Activated CD8-positive, alpha-beta T cell treated with anti-CD3 and anti-CD28 coated beads for 36 hours (primary cell): Measurements from ENCODE around the gene DGKB. TPM values are rescaled to one million over a fixed set of nuclear protein-coding genes. Genes with fewer than 3 reads are reported as not detected.

Experiments
- ATAC-seq: fragments of 200-7000 bp; cut with Tn5 transposase; one replicate; pipeline ENCODE4 v1.10.0; 2021; ENCODE audit warnings: mild to moderate bottlenecking, moderate library complexity
- CTCF ChIA-PET: fragments of 350-600 bp; sonication (Branson Sonifier 250); formaldehyde crosslinking; loops from one replicate; lab custom pipeline; 2021; ENCODE audit warnings: antibody characterized with exemption; lab: Charles Lee
- POLR2A ChIA-PET: fragments of 350-600 bp; sonication (Branson Sonifier 250); formaldehyde crosslinking; loops from one replicate; lab custom pipeline; 2021; ENCODE audit warnings: antibody characterized with exemption; lab: Charles Lee
- DNase-seq: peaks from one replicate; pipeline ENCODE4 v3.0.0-alpha.2; 2020
- H3K27ac Mint-ChIP-seq: one replicate; pipeline ENCODE4 v1.8.0; 2021; ENCODE audit warnings: mild to moderate bottlenecking, mixed read lengths
- H3K27me3 Mint-ChIP-seq: one replicate; pipeline ENCODE4 v1.8.0; 2021; ENCODE audit warnings: mixed read lengths
- H3K36me3 Mint-ChIP-seq: one replicate; pipeline ENCODE4 v1.8.0; 2021; ENCODE audit warnings: low read depth, mixed read lengths
- H3K4me1 Mint-ChIP-seq: one replicate; pipeline ENCODE4 v1.8.0; 2021; ENCODE audit warnings: low read depth, mixed read lengths
- H3K4me3 Mint-ChIP-seq: one replicate; pipeline ENCODE4 v1.8.0; 2021; ENCODE audit warnings: mild to moderate bottlenecking, moderate library complexity, mixed read lengths
- H3K9me3 Mint-ChIP-seq: one replicate; pipeline ENCODE4 v1.8.0; 2021; ENCODE audit warnings: mixed read lengths
- intact Hi-C: fragments of 100-400 bp; cut with micrococcal nuclease; formaldehyde crosslinking; loops from one replicate; pipeline ENCODE4 v1.10.0; 2022
- total RNA-seq, 2 experiments: library from RNA; stranded (reverse); gene quantifications; one replicate each; pipeline ENCODE4 v1.2.3, GENCODE V29; 2021
- TF ChIP-seq, protein P1 (sequence below): fragments of 200-600 bp; IDR thresholded peaks from one replicate; pipeline ENCODE4 v1.8.0; 2022; ENCODE audit warnings: antibody characterized with exemption, mild to moderate bottlenecking

Gene DGKB
- total RNA-seq, 2 experiments from 2014 or later, result not detected

DNA sequence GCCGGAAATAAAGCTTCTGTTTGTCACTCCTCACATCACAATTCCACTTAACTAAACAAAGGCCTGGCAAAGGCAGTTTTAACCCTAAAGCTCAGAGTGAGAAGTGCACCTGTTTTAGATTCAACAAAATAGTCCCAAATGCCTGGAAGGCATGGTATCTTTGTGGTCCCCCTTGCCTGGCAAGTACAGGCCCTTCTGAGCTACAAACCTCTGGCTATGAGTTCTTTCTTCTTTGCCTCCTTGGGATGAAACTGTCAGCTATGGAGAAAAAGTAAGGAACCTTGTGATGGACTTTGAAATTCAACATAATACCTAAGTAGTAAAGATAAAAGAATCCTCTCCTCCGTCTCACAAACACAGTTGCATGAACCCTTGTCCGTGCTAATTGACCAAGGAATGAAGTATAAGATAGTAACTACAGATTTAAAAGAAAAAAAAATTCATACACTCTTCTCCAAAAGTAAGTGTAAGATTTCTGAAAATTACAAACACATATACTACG, 668.6 kb downstream of the DGKB start:
- intact Hi-C loops, result no loop called here
- Mint-ChIP-seq H3K36me3 (no peaks in the 10 kb centered on the region), H3K9me3 (no peaks in the 10 kb centered on the region), H3K27ac (no peak overlapping the region), H3K27me3 (no peaks in the 10 kb centered on the region), H3K4me3 (no peak overlapping the region), H3K4me1 (no peaks in the 10 kb centered on the region)
- DNase-seq, result no peak
- TF ChIP-seq, protein P1, sequence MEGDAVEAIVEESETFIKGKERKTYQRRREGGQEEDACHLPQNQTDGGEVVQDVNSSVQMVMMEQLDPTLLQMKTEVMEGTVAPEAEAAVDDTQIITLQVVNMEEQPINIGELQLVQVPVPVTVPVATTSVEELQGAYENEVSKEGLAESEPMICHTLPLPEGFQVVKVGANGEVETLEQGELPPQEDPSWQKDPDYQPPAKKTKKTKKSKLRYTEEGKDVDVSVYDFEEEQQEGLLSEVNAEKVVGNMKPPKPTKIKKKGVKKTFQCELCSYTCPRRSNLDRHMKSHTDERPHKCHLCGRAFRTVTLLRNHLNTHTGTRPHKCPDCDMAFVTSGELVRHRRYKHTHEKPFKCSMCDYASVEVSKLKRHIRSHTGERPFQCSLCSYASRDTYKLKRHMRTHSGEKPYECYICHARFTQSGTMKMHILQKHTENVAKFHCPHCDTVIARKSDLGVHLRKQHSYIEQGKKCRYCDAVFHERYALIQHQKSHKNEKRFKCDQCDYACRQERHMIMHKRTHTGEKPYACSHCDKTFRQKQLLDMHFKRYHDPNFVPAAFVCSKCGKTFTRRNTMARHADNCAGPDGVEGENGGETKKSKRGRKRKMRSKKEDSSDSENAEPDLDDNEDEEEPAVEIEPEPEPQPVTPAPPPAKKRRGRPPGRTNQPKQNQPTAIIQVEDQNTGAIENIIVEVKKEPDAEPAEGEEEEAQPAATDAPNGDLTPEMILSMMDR, result no peak
- POLR2A ChIA-PET, result no interaction called here
- CTCF ChIA-PET, result no interaction called here
- no peak for ATAC-seq

DNA sequence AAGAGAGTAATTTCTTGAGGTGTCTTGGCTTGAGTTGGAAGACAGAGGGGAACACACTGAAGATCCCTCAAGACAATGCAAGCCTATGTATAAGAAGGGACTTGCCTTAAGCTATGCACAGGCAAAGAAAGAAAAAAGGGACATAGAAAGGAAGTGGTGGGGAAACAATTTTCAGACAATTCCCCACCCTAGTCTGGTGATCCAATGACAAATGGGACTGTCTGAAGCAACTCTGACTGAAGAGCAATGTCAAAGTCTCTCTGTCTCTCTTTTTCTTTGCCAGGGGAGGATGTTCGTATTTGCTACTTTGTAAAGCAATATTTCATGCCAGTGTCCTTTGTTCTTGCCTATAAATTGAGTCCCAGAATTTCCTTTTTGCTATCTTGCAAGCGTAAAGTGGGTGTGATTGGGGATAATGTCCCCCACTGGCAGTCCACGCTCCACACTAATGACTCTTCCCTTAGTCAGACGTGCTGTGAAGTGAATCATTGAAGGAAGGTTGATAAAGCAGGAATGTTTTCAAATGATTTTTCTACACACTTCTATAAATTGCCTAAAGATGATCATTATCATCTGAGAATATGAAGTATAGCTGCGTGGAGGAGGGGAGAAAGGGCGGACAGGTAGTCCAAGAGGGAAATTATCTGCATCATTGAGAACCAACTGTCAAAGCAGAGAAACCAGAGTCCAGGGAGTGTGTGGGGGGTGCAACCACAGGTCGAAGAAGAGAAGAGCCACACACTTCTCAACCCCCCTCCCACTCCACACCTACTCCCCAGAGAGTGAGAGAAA, 669.3 kb downstream of the DGKB start:
- Mint-ChIP-seq H3K9me3 (no peaks in the 10 kb centered on the region), H3K27me3 (no peaks in the 10 kb centered on the region), H3K4me3 (no peak overlapping the region), H3K36me3 (no peaks in the 10 kb centered on the region), H3K4me1 (no peaks in the 10 kb centered on the region), H3K27ac (no peak overlapping the region)
- DNase-seq (no peak), ATAC-seq (no peak)
- TF ChIP-seq, protein P1, result no peak
- intact Hi-C loops, result no loop called here
- POLR2A ChIA-PET, result no interaction called here
- CTCF ChIA-PET, result no interaction called here

DNA sequence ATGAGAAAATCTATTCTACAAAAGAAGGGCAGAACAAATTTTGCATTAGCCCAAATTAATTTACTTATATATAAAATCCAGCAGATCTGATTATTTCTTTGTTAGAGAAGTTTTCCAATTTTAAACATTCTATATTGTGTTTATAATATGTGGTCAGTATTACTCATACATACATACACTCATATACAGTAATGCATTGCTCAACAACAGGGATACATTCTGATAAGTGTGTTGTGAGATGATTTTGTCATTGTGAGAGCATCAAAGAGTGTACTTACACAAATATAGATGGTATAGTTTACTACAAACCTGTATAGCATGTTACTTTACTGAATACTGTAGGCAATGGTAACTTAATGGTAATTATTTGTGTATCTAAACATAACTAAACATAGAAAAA, 673.5 kb downstream of the DGKB start:
- intact Hi-C loops, result no loop called here
- Mint-ChIP-seq H3K27me3 (no peaks in the 10 kb centered on the region), H3K4me1 (no peaks in the 10 kb centered on the region), H3K36me3 (no peaks in the 10 kb centered on the region), H3K27ac (no peak overlapping the region), H3K4me3 (no peak overlapping the region), H3K9me3 (no peaks in the 10 kb centered on the region)
- DNase-seq, result no peak
- POLR2A ChIA-PET, result no interaction called here
- CTCF ChIA-PET, result no interaction called here
- TF ChIP-seq, protein P1, result no peak
- ATAC-seq, result no peak

DNA sequence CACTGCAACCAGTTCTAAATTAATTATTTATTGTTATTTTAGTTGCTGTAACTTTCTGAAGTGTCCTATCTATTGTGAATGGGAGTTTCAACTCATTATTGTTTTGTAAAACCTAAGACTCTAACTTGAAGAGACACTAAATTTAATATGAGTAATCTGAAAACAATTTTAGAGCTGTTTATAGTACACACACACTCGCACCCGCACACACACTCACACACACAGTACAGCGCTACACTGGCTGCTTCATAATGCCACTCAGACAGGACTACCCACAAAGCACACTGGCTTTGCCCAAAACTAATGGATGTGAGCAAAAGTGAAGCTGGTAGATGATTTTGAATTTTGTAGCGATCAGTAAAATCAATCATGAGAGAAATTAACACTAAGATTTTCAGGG, 674.2 kb downstream of the DGKB start:
- DNase-seq, result no peak
- no peaks in the 10 kb centered on the region for H3K36me3 Mint-ChIP-seq
- no peaks in the 10 kb centered on the region for H3K27me3 Mint-ChIP-seq
- H3K9me3 Mint-ChIP-seq, result no peaks in the 10 kb centered on the region
- no peaks in the 10 kb centered on the region for H3K4me1 Mint-ChIP-seq
- no peak for ATAC-seq
- intact Hi-C loops, result no loop called here
- H3K27ac Mint-ChIP-seq, result no peak overlapping the region
- H3K4me3 Mint-ChIP-seq, result no peak overlapping the region
- CTCF ChIA-PET, result no interaction called here
- TF ChIP-seq, protein P1, result no peak
- POLR2A ChIA-PET, result no interaction called here

DNA sequence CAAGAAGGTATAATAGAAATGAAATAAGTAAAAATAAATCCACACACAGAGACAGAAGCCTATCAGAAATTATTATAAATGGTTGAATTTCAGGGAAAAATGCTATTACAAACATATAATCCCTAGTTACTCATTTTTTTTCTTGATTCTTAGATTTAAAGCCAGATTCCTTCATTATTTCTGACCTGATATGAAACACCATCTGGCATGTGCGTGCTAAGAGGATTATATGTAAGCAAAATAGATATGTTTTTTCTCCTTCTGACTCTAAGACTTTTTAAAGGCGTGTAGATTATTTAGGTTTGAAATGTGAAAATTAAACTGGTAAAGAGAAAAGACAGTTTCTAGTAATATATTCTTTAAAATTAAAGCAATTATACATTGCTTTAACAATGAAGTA, 676.4 kb downstream of the DGKB start:
- Mint-ChIP-seq H3K27me3 (no peaks in the 10 kb centered on the region), H3K27ac (no peak overlapping the region), H3K36me3 (no peaks in the 10 kb centered on the region), H3K4me3 (no peak overlapping the region), H3K4me1 (no peaks in the 10 kb centered on the region), H3K9me3 (no peaks in the 10 kb centered on the region)
- intact Hi-C loops, result no loop called here
- TF ChIP-seq, protein P1, result no peak
- no peak for ATAC-seq
- POLR2A ChIA-PET, result no interaction called here
- CTCF ChIA-PET, result no interaction called here
- DNase-seq, result no peak
